ENCODE data around the gene NAPG. TPM values are rescaled to one million over a fixed set of nuclear protein-coding genes. Genes with fewer than 3 reads are reported as not detected.

The NAPG gene
- total and polyA plus RNA-seq, 4 donors = 12.7 to 37.4 (median 26.2) TPM

DNA sequence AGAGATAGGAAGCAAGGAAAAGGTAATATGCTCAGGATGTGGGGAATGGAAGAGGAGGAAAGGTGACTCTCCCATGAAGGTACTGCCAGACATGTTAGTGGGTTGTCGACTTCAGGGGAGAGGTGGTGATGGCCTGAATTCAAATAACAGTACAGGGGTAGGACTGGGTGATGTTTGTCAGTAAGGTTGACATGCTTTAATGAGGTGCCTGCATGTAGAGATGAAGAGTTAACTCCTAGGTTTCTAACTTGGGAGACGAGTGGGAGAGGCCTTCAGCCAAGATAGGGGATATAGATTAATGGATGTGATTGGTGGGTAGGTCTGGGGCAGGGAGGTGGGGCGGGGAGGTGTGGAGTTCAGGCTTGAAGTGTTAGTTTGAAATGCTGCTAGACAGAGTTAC, 2.6 kb downstream of the NAPG start:
- TF ChIP-seq, protein P1, sequence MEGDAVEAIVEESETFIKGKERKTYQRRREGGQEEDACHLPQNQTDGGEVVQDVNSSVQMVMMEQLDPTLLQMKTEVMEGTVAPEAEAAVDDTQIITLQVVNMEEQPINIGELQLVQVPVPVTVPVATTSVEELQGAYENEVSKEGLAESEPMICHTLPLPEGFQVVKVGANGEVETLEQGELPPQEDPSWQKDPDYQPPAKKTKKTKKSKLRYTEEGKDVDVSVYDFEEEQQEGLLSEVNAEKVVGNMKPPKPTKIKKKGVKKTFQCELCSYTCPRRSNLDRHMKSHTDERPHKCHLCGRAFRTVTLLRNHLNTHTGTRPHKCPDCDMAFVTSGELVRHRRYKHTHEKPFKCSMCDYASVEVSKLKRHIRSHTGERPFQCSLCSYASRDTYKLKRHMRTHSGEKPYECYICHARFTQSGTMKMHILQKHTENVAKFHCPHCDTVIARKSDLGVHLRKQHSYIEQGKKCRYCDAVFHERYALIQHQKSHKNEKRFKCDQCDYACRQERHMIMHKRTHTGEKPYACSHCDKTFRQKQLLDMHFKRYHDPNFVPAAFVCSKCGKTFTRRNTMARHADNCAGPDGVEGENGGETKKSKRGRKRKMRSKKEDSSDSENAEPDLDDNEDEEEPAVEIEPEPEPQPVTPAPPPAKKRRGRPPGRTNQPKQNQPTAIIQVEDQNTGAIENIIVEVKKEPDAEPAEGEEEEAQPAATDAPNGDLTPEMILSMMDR (IDR thresholded peaks at IDR 0.05; ENCODE audit: control extremely low read depth, extremely low read depth) = no peak
- Histone ChIP-seq H3K27ac (ENCODE audit: low read depth in 1 of 2, low read length in 1 of 2) (no peak overlapping the region), H3K9ac (ENCODE audit: insufficient read depth in 1 of 2, low read length in 2 of 2) (no peak overlapping the region), H3K27me3 (ENCODE audit: control insufficient read depth in 3 of 3, insufficient read depth in 3 of 3, low read length in 2 of 3) (no peaks in the 10 kb centered on the region), H3K36me3 (ENCODE audit: control insufficient read depth in 4 of 4, insufficient read depth in 4 of 4, low read length in 4 of 4) (no peaks in the 10 kb centered on the region), H3K4me3 (no peak overlapping the region), H3K9me3 (ENCODE audit: control insufficient read depth in 4 of 4, insufficient read depth in 3 of 4, low read length in 3 of 4) (no peaks in the 10 kb centered on the region), H3K4me1 (ENCODE audit: control insufficient read depth in 5 of 5, insufficient read depth in 5 of 5, low read length in 5 of 5) (peaks cover 0 to 24% (median 6%) of the 10 kb centered on the region in 5 donors)
- 80 to 95% methylated on average over 3 of the region's 3 CpGs for WGBS, 2 donors
- no peak for ATAC-seq (ENCODE audit: insufficient read depth, low FRiP score)
- DNase-seq = no peak

DNA sequence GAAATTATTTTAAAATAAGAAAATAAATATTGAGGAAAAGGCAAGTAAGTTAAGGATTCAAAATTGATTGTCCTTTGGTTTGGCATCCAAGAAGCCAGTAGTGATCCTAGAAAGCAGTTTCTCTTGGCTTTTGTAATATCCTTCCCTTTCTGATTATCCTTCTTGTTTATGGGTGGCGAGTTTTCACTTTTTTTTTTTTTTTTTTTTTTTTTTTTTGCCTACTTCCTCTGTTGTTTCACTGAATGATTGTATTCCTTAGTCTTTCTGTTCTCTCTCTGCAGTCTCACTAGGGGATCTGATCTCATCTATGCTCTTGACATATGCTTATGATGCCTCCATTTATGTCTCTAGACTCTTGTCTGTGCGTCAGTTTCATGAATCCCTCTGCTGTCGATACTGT, 4.2 kb downstream of the NAPG start:
- H3K36me3 ChIP-seq (ENCODE audit: control insufficient read depth in 4 of 4, insufficient read depth in 4 of 4, low read length in 4 of 4) = peaks cover 0 to 2% (median under 1%) of the 10 kb centered on the region in 4 donors
- ATAC-seq (ENCODE audit: insufficient read depth, low FRiP score) = no peak
- no peak for DNase-seq
- TF ChIP-seq, protein P1 (IDR thresholded peaks at IDR 0.05; ENCODE audit: control extremely low read depth, extremely low read depth) = no peak
- H3K9ac ChIP-seq (ENCODE audit: insufficient read depth in 1 of 2, low read length in 2 of 2) = no peak overlapping the region
- H3K9me3 ChIP-seq (ENCODE audit: control insufficient read depth in 4 of 4, insufficient read depth in 3 of 4, low read length in 3 of 4) = no peaks in the 10 kb centered on the region
- peaks cover 0 to 24% (median 6%) of the 10 kb centered on the region in 5 donors for H3K4me1 ChIP-seq (ENCODE audit: control insufficient read depth in 5 of 5, insufficient read depth in 5 of 5, low read length in 5 of 5)
- peak overlapping the region in 1 of 2 donors; percentile 88 for H3K27ac ChIP-seq (ENCODE audit: low read depth in 1 of 2, low read length in 1 of 2)
- WGBS, 2 donors = 72 to 75% methylated on average over 3 of the region's 3 CpGs
- no peak overlapping the region for H3K4me3 ChIP-seq
- H3K27me3 ChIP-seq (ENCODE audit: control insufficient read depth in 3 of 3, insufficient read depth in 3 of 3, low read length in 2 of 3) = no peaks in the 10 kb centered on the region

DNA sequence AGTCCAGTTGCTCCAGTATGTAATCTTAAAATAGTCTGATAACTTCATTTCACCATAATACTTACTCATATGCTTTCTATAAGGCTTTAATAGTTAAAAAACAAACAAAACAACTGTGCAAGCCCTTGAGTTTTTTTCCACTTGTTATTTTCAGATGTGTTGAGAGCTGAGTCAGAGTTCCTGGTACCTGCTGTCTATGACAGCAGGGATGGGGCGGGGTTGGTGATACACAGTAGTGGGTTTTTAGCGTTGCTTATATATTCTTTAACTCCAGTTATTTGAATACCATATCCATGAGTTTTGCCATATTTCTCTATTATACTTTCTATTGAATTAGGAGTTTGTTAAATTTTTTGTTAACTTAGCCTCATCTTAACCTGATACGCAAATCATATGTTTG, 5.0 kb downstream of the NAPG start:
- no peak for ATAC-seq (ENCODE audit: insufficient read depth, low FRiP score)
- peaks cover 0 to 2% (median under 1%) of the 10 kb centered on the region in 4 donors for H3K36me3 ChIP-seq (ENCODE audit: control insufficient read depth in 4 of 4, insufficient read depth in 4 of 4, low read length in 4 of 4)
- no peak for DNase-seq
- H3K4me1 ChIP-seq (ENCODE audit: control insufficient read depth in 5 of 5, insufficient read depth in 5 of 5, low read length in 5 of 5) = peaks cover 0 to 24% (median 5%) of the 10 kb centered on the region in 5 donors
- no peak overlapping the region for H3K4me3 ChIP-seq
- H3K9ac ChIP-seq (ENCODE audit: insufficient read depth in 1 of 2, low read length in 2 of 2) = no peak overlapping the region
- no peaks in the 10 kb centered on the region for H3K9me3 ChIP-seq (ENCODE audit: control insufficient read depth in 4 of 4, insufficient read depth in 3 of 4, low read length in 3 of 4)
- WGBS, 2 donors = 86 to 94% methylated on average over 3 of the region's 3 CpGs
- H3K27ac ChIP-seq (ENCODE audit: low read depth in 1 of 2, low read length in 1 of 2) = peak overlapping the region in 1 of 2 donors; percentile 88
- TF ChIP-seq, protein P1 (IDR thresholded peaks at IDR 0.05; ENCODE audit: control extremely low read depth, extremely low read depth) = no peak
- no peaks in the 10 kb centered on the region for H3K27me3 ChIP-seq (ENCODE audit: control insufficient read depth in 3 of 3, insufficient read depth in 3 of 3, low read length in 2 of 3)

DNA sequence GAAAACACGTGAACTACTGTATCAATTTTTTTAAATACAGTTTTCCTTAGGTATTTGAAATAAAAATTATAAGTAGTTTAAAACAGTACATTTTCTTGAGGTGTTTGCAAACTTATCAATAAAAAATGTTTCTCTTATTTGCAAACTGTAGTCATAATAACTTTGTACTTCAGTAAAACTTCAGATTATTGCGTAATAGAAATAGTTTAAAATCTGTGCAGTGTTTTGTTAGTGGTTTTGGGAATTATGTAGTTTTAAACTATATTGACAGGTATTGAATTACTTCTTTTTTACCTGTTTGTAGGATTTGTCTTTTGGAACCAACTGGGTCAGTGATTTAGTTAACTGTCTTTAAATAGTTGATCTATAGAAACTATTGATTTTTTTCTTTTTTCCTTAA, 7.3 kb downstream of the NAPG start:
- Histone ChIP-seq H3K4me3 (no peak overlapping the region), H3K27me3 (ENCODE audit: control insufficient read depth in 3 of 3, insufficient read depth in 3 of 3, low read length in 2 of 3) (no peaks in the 10 kb centered on the region), H3K4me1 (ENCODE audit: control insufficient read depth in 5 of 5, insufficient read depth in 5 of 5, low read length in 5 of 5) (peaks cover 0 to 16% (median 0%) of the 10 kb centered on the region in 5 donors), H3K9ac (ENCODE audit: insufficient read depth in 1 of 2, low read length in 2 of 2) (no peak overlapping the region), H3K27ac (ENCODE audit: low read depth in 1 of 2, low read length in 1 of 2) (no peak overlapping the region), H3K9me3 (ENCODE audit: control insufficient read depth in 4 of 4, insufficient read depth in 3 of 4, low read length in 3 of 4) (no peaks in the 10 kb centered on the region), H3K36me3 (ENCODE audit: control insufficient read depth in 4 of 4, insufficient read depth in 4 of 4, low read length in 4 of 4) (peaks cover 0 to 3% (median under 1%) of the 10 kb centered on the region in 4 donors)
- DNase-seq (no peak), ATAC-seq (ENCODE audit: insufficient read depth, low FRiP score) (no peak)
- WGBS, 2 donors = 93 to 98% methylated on average over 2 of the region's 2 CpGs
- TF ChIP-seq, protein P1 (IDR thresholded peaks at IDR 0.05; ENCODE audit: control extremely low read depth, extremely low read depth) = no peak
